HG02759 (cell line): ENCODE measurements around the gene ANXA4.
"Not testable (repeated sequence)": the region's sequence is repeated elsewhere in the genome, so short reads cannot be mapped to it uniquely, and the experiment has no call there.

ENCODE experiments used
- ATAC-seq: cut with Tn5 transposase; IDR thresholded peaks from one replicate; pipeline ENCODE4 v1.9.1; 2021; ENCODE audit warnings: mild to moderate bottlenecking, moderate library complexity; ENCODE audit not compliant: unreplicated experiment

The ANXA4 gene

GRCh38 chr2:69718338-69718965, 23.5 kb upstream of the ANXA4 start:
- no peak for ATAC-seq

DNA sequence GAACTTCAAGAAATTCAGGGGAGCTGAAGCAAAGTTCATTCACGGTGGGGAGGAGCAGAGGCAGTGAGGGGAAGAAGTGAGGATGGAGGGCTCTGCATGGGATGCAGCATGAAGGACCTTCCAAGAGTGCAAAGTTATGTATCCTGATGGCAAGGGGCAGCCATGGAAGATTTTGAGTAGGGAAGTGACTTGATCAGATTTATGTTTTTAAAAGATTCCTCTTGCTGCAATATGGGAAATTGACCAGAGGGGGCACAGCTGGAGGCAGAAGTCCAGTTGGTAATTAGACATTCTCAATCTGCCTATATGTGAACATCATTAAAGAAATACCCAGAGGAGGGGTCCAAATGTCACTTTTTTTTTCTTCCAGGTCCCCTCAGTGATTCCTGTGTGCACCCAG, 21.5 kb upstream of the ANXA4 start:
- ATAC-seq = no peak

GRCh38 chr2:69721022-69721421, 20.9 kb upstream of the ANXA4 start:
- no peak for ATAC-seq

GRCh38 chr2:69723791-69724190, 18.1 kb upstream of the ANXA4 start:
- ATAC-seq = no peak

GRCh38 chr2:69724540-69725159, 17.3 kb upstream of the ANXA4 start:
- peak; percentile 80 for ATAC-seq

DNA sequence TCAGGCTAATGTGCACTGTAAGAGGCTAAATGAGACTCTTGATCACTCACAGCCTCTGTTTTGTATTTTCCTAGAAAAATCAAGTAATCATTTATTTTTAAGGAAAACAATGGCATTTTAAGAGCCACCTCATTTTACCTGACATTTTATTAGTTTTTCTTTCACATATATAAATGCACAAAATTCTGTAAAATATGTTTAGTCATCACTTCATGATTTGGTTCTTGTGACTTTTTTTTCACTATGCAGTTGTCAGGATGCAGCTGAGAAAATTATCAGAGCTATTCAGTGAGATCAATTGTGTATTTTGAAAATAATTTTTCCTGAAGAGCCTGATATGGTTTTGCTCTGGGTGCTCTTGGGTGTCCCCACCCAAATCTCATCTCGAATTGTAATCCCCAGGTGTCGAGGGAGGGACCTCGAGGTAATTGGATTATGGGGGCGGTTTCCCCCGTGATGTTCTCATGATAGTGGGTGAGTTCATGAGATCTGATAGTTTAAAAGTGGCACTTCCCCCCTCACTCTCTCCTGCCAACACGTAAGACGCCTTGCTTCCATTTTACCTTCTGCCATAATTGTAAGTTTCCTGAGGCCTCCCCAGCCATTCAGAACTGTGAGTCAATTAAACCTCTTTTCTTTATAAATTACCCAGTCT, 16.1 kb upstream of the ANXA4 start:
- no peak for ATAC-seq

DNA sequence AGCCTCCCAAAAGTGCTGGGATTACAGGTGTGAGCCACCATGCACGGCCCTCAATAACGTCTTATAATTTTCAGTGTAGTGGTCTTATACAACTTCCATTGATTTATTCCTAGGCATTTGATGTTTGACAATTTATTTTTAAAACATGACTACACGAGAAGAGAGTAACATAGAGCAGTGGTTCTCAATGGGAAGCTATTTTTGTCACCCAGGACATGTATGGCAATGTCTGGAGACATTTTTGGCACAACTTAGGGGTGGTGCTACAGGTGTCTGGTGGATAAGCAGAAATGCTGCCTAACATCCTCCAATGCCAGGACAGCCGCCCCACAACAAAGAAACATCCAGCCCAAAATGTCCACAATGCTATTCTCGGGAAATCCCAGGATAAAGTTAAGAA, 12.7 kb upstream of the ANXA4 start:
- ATAC-seq = no peak

DNA sequence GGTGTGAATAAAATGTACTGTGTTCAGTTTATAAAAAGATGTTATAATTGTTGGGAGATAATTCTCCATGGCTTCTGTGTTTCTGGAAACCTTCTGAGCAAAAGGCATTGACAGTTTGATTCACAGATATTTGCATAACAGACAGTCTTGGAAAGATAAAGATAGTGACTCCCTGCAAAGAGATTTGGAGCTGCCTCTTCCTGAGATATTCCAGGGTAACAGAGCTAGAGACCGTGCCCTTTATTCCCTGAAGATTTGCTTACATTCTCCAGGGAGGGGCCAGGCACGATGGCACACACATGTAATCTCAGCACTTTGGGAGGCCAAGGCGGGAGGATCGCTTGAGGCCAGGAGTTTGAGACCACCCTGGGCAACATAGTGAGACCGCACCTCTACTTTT, 12.2 kb upstream of the ANXA4 start:
- no peak for ATAC-seq

- peak; percentile 52 for ATAC-seq
Observed at GRCh38 chr2:69731147-69731970, 10.6 kb upstream of the ANXA4 start.

- no peak for ATAC-seq
Observed at GRCh38 chr2:69733342-69734034, 8.4 kb upstream of the ANXA4 start.

DNA sequence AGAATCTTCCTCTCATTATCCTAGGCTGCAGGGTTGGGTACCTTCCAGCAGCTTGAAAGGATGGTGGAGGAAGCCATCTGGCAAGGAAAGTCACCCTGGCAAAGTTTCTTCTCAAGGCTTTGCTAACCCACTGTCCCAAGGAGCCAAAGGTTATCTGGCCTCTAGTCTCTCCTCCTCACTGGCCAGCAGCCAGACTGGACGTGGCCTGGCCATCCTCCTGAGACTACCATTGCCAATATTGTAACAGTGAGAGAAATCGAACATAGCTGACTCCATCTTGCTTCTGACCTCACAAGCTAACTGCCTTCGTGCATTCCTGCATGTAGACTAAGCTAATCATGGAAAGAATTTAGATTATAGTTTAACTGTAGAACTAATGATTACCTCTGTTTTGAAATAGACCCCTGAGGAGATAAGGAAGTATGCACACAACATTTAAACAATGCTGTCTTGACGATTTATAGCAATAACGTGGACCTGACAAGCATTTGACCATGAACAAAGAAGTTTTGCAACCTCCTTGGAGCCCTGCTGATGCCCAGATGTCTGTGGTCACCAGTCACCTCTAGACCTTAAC, 7.8 kb upstream of the ANXA4 start:
- no peak for ATAC-seq

GRCh38 chr2:69734854-69735544, 6.9 kb upstream of the ANXA4 start:
- ATAC-seq = no peak

- ATAC-seq = no peak
Observed at GRCh38 chr2:69735686-69736085, 6.2 kb upstream of the ANXA4 start.

DNA sequence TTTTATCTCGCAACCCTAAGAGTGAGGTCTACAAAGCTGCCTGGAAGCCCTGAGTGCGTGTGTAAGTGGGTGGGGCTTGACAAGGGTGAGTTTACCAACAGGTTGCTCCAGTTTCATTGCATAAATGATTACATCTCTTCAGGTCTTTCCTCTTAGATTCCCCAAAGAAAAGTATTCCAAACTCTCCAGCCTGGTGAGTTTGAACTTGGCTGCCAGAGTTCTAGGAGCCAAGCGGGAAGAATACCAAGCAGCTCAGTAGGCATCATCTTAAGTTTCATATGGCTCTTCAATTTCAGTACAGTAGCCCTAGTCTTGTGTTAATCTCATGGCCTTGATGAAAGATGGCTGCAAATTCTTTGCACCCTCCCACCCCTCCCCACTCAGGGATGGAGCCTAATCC, 3.8 kb upstream of the ANXA4 start:
- ATAC-seq = not testable (repeated sequence)

GRCh38 chr2:69740502-69740951, 1.4 kb upstream of the ANXA4 start:
- no peak for ATAC-seq

- ATAC-seq = peak; percentile 30
Observed at GRCh38 chr2:69741229-69741574, 732 bp upstream of the ANXA4 start.

DNA sequence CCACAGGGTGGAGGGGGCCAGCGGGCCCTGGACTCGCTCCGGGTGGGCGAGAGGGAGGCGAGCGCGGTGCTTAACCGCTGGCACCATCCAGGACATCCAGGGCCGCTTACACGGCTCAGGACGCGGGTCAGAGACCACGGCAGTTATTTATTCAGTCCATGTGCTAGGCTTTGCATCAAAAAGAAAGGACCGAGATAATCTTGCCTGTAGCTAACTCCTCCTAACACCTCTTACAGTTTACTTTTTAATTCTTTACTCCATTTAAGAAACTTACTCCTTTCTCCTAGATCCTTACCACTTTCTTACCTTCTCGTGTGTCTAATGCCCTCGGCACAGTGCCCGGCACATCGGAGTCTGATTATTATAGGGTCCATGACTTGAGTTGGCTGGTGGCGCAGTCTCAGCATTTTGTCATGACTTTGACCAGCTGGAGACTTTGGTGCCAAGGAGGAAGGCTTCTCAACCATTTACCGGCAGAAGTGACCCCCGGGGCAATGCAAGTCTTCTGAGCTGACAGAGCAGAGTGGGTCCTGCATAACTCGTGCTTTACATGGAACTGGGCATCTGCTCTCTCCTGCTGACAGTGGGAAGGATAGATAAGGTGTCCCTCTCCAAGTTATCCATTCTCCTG, 503 bp downstream of the ANXA4 start:
- peak; percentile 37 for ATAC-seq

- no peak for ATAC-seq
Observed at GRCh38 chr2:69743847-69744264, 1.9 kb downstream of the ANXA4 start.

GRCh38 chr2:69744456-69744855, 2.5 kb downstream of the ANXA4 start:
- no peak for ATAC-seq

GRCh38 chr2:69745035-69745434, 3.1 kb downstream of the ANXA4 start:
- no peak for ATAC-seq
